Measurements from ENCODE around the gene PLEKHO1. TPM values are rescaled to one million over a fixed set of nuclear protein-coding genes. Genes with fewer than 3 reads are reported as not detected.
A peak's percentile ranks its signal among the peaks of the same experiment; 100 is the strongest.
"Not testable (repeated sequence)": the region's sequence is repeated elsewhere in the genome, so short reads cannot be mapped to it uniquely, and the experiment has no call there.

The PLEKHO1 gene
- total RNA-seq, 1 donor from 2014 or later = 68.4 TPM

DNA sequence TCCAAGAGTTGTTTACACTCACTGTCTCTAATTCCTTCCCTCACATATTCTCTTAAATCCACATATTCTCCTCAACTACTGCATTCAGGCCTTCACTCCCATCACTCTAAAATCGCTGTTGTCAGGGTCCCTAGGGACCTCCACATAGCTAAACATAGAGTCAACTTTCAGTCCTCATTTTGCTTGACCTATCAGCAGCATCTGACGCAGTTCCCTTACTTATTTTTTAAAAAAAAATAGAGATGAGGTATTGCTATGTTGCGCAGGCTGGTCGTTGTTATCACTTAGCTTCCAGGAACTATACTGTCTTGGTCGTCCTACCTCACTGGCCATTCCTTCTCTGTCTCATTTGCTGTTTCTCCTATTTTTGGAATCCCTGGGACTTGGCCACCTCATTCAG is 11.7 kb upstream of the PLEKHO1 start:
- no peak for DNase-seq (ENCODE audit: low read depth)
- no peak overlapping the region for H3K4me3 ChIP-seq (ENCODE audit: low read depth, low read length)

DNA sequence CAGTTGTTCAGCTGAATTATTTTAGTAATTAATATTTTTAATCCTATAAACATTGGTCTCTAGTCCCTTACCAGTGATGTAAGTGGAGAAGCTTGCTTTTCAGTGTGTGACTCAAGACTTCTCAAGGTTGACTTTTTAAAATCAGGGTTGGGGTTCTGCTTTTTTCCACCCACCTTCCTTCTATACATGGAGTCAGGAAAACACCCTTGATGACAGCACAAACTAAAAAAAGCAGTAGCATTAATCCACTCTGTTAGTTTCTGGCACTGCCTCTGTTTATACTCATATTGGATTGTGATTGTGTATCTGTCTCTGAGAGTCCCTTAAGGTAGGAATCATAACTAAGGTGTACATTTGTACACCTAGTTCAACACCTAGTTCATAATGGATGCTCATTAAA is 8.3 kb upstream of the PLEKHO1 start:
- TF ChIP-seq, protein P1, sequence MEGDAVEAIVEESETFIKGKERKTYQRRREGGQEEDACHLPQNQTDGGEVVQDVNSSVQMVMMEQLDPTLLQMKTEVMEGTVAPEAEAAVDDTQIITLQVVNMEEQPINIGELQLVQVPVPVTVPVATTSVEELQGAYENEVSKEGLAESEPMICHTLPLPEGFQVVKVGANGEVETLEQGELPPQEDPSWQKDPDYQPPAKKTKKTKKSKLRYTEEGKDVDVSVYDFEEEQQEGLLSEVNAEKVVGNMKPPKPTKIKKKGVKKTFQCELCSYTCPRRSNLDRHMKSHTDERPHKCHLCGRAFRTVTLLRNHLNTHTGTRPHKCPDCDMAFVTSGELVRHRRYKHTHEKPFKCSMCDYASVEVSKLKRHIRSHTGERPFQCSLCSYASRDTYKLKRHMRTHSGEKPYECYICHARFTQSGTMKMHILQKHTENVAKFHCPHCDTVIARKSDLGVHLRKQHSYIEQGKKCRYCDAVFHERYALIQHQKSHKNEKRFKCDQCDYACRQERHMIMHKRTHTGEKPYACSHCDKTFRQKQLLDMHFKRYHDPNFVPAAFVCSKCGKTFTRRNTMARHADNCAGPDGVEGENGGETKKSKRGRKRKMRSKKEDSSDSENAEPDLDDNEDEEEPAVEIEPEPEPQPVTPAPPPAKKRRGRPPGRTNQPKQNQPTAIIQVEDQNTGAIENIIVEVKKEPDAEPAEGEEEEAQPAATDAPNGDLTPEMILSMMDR (conservative IDR thresholded peaks at IDR 0.05; ENCODE audit: low read depth, low read length) = no peak
- H3K4me3 ChIP-seq (ENCODE audit: low read depth, low read length) = no peak overlapping the region
- DNase-seq (ENCODE audit: low read depth) = no peak

More for the DNA sequence above, 11.7 kb upstream of the PLEKHO1 start:
- TF ChIP-seq, protein P1 (conservative IDR thresholded peaks at IDR 0.05; ENCODE audit: low read depth, low read length) = no peak

DNA sequence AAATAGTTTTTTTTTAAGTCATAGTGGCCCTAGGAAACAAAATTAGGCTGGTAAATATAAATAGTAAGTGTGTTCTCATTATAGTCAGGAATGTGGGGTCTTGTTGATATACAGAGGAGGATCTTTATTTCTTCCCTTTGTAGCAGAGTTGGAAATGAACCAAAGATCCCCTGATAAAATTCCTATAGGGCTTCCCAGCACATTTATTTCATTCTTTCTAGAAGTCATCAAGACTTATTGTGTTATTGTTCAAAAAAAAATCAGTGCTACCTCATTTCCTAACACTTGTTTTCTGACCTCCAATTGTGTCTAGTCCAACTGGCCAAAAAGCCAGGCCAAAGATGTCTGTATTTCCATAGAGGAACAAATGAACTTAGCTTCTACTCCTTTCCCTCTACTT is 7.6 kb upstream of the PLEKHO1 start:
- TF ChIP-seq, protein P1 (conservative IDR thresholded peaks at IDR 0.05; ENCODE audit: low read depth, low read length) = no peak
- DNase-seq (ENCODE audit: low read depth) = no peak
- H3K4me3 ChIP-seq (ENCODE audit: low read depth, low read length) = no peak overlapping the region

DNA sequence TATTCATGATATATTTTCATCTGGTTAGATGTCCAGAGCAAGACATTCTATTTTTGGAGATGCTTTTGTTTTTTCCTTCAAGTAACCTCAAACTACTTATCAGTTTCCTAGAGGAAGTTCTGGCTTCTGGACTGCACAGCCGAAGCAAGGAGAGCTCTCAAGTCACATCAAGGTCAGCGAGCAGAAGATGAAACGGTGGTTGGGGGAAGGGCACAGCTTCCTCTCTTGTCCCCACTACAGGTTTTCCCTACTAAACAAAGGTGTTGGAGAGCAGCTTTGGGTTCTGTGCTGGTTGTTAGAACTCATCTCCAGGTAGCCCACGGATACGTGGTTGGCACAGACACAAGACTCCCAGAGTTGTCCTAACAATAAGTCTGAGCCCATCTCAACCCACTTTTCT is 5.1 kb upstream of the PLEKHO1 start:
- TF ChIP-seq, protein P1 (conservative IDR thresholded peaks at IDR 0.05; ENCODE audit: low read depth, low read length) = no peak
- no peak overlapping the region for H3K4me3 ChIP-seq (ENCODE audit: low read depth, low read length)
- no peak for DNase-seq (ENCODE audit: low read depth)

DNA sequence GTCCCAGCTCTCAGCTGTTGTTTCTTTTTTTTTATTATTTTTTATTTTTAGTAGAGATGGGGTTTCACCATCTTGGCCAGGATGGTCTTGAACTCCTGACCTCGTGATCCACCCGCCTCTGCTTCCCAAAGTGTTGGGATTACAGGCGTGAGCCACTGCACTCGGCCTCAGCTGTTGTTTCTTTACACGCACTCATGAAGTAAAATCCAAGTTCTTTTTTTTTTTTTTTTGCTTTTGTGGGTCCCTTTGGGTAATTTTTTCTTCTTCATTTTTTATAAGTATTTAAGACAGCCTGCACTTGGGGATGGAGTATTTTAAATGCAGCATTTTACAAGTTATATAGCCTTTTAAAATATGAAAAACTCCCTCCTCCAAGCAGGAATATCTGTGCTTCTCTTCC is 3.7 kb upstream of the PLEKHO1 start:
- DNase-seq (ENCODE audit: low read depth); H3K4me3 ChIP-seq (ENCODE audit: low read depth, low read length): not testable (repeated sequence)

DNA sequence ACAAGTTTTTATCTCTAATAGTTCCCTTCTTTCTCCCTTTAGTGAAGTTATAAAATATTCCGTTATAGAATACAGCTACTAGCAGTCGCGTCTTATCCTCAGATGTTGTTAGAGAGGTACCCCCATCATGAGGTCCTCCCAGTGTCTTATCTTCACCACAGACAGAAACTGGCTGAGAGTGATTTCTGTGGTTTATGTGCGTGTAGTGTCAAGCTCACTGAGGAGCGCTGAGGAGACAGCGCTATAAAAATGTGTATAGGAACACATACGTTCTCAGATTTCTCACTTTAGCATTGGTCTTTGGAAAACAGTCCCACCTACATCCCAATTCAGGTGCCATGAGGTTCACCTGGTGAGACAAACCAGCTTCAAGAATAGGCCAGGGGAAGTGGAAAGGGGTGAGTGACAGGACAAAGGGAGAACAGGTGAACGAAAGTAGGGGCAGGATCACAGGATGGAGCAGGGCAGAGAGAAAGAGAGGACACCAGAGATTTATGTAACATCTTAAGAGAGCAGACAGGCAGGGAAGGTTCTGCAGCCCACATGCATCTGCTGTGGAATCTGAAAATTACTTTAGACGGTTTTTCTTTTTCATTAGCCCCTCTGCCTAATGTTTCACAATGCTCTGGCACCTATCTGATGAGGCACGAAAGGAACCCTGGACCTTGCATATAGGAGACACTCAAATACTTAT is 2.7 kb upstream of the PLEKHO1 start:
- H3K4me3 ChIP-seq (ENCODE audit: low read depth, low read length) = no peak overlapping the region
- DNase-seq (ENCODE audit: low read depth) = no peak
- TF ChIP-seq, protein P1 (conservative IDR thresholded peaks at IDR 0.05; ENCODE audit: low read depth, low read length) = no peak

DNA sequence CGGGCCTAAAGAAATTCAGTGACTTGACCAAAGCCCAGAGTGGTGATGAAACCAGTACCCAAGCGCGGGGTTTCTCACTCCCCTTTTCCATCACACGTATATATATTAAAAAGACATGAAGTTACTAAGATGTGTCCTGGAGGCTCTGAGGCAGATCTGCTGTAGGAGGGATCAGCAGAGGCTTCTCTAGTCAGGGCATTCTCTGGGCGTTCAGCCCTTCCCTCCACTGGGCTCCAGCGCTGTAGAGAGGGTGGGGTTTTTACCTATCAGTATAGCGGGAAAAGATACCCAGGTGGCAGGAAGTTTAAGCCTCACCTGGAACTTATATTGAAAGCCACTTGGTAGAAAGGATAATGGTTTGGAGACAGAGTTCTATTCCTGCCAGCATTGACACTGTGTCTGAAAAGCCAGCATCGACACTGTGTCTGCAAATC is 862 bp upstream of the PLEKHO1 start:
- DNase-seq (ENCODE audit: low read depth) = no peak
- H3K4me3 ChIP-seq (ENCODE audit: low read depth, low read length) = peak overlapping the region; percentile 71
- TF ChIP-seq, protein P1 (conservative IDR thresholded peaks at IDR 0.05; ENCODE audit: low read depth, low read length) = no peak
